CD4-positive, alpha-beta T cell treated with Interleukin-2 at 100 ng/mL for 4 hours (primary cell): ENCODE measurements around the gene AKAP12.

Experiments used
- DNase-seq: peaks from one replicate; pipeline ENCODE4 v3.0.0-alpha.2; 2020; ENCODE audit warnings: low spot score

Gene AKAP12

GRCh38 chr6:151280859-151281258, 41.1 kb downstream of the AKAP12 start:
- no peak for DNase-seq

DNA sequence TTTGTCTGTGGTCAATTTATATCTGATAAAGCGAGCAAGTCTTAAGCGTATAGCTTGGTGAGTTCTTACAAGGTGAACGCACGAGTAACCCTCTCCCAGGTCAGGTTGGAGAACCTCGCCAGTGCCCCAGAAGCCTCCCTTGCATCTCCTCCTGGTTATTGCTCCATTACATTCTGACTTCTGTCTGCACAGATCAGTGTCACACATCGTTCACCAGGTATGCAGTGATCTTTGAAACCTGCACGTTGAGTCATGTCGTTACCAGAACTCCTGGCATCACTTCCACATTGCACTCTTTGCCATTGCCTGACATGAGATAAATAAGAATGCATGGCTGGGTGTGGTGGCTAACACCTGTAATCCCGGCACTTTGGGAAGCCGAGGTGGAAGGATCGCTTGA, 44.2 kb downstream of the AKAP12 start:
- DNase-seq: no peak

DNA sequence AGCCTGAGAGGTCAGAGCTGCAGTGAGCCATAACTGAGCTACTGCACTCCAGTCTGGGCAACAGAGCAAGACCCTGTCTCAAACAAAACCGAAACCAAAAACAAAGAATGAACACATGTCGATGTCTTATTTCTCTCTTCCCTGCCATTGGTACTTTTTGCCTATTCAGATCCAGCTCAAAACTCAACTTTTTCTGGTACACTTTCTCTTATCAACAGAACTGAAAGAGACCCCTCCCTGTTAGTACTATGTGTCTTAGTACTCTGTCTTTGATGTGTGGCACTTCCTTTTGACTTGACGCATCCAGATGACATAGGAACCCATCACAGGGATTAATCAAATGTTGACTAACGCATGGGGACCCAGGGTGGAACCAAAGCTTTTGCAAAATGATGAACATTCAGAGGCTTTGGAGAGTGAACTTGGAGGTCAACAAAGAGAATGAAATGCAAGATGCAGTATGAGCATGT, 44.8 kb downstream of the AKAP12 start:
- no peak for DNase-seq

DNA sequence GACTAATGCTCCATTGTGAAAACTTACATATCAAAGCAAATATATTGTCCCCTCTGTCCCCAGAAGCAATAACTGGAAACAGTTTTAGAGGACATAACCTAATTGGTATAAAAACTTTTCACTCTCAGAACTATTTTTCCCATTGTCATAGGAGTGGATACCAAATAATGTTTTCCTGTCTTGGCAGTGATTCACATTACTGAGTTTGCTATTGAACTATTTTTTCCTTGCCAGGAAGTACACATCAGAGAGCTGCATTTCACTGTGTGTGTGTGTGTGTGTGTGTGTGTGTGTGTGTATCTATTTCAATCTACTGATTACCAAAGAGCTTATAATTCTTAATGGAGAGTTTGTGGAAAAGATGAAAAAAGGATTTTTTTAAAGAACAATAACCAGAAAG, 45.4 kb downstream of the AKAP12 start:
- no peak for DNase-seq

GRCh38 chr6:151286214-151286613, 46.4 kb downstream of the AKAP12 start:
- no peak for DNase-seq

GRCh38 chr6:151288712-151289398, 49.1 kb downstream of the AKAP12 start:
- DNase-seq: no peak

GRCh38 chr6:151289399-151290007, 49.7 kb downstream of the AKAP12 start:
- no peak for DNase-seq

DNA sequence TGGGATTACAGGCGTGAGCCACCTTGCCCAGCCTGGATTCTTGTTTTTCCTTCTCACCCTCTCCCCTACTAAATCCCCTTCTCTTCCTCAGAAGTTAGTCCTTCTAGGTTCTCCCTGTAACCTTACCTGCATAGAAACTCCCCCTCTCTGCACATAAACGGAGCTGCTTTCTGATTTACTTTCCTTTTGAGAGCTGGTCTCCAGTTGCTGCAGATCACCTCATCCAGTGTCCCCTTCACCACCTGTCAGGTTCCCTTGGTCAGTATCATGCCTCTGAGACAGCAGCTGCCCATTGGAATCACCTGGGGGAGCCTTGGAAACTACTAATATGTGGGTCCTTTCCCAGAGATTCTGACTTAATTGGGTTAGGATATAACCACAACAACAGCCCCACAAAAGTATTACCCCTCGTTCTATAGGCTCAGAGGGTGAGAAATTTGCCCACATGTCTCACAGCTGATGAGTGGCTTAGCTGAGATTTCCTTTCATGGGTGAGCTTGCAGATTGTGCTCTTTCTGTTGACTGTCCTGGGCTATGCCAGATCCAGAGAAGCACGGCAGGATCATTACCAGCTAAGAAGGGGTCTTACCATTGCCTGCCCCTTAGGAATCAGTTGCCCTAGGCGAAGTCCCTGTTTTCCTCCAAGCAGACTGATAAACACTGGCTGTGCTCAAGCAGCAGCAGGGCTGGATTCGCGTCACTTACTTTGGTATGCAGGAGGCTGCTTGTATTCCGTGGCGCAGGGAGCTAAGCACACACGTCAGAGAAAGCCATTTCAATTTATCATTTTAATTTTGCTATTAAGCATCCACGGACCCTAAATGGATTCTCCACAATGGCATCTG, 51.3 kb downstream of the AKAP12 start:
- DNase-seq: no peak

DNA sequence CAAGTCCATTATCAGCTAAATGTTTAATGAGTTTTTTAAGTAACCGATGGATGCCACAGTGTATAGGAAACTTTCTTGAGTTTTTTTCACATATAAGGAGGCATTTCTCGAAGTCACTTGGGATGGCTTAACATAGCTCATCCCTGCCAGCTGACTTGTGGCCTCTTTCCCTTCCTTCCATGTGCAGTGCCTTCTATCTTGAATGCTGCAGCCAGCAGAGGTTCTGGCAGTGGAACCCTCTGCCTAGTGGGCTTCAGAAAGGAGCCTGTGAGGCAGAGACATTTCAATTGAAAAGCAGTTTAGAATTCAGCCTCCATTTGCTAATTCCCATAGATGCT, 51.9 kb downstream of the AKAP12 start:
- no peak for DNase-seq

DNA sequence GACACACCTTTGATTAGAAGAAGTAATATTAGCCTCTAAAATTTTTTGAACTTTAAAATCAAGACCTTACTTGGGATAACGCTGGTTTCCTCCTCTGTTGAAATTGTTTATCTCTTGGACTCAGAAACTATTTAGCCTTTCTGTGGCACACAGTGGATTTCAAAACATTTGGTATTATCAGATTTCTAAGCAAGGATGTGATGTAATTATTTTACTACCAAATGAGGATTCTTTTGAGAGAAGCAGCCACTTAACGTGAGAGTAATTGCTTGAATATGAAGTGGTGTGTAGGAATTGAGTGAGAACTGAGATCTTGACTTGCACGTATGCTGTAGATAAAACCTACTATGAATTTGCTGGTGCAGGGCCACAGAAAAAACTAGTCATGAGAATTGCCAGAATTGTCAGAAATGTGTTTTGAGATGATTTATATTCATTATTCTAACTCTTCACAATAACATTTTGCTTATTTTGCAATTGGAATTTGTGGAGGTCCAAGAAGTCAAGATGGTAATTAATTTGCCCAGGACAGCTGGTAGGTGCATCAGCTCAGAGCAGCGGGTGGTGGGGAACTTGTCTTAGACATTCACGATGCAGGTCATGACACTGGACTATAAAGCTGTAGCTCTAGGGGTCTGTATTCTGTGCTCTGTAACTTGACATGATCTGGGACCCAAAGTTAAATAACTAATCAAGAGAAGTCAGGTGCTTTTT, 53.4 kb downstream of the AKAP12 start:
- DNase-seq: no peak

GRCh38 chr6:151293688-151294016, 53.9 kb downstream of the AKAP12 start:
- no peak for DNase-seq

DNA sequence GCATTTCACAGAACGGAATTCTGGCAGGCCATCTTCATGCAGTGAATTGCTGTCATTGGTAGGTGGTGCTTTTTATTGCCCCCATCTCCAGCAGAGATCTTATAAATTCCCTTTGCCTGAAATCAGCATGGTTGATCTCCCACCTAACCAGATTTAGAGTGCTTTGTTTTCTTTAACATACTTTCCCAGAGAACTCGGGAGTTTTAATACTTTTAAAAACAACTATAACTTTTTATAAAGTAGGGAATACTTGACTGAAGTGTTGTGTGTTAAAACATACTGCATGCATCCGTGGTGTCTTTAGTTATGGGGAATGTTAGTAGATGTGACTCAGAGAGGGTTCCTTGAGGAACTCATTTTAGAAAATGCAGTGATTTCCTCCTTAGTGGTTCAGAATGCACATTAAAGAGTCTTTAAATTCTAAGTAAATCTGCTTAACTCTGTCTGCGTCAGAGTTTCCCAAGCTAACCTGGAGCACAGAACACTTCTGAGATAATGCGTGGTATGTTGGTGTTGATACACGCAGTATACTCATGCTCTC, 54.9 kb downstream of the AKAP12 start:
- no peak for DNase-seq

GRCh38 chr6:151297886-151298285, 58.1 kb downstream of the AKAP12 start:
- DNase-seq: no peak

GRCh38 chr6:151299011-151299410, 59.2 kb downstream of the AKAP12 start:
- no peak for DNase-seq

DNA sequence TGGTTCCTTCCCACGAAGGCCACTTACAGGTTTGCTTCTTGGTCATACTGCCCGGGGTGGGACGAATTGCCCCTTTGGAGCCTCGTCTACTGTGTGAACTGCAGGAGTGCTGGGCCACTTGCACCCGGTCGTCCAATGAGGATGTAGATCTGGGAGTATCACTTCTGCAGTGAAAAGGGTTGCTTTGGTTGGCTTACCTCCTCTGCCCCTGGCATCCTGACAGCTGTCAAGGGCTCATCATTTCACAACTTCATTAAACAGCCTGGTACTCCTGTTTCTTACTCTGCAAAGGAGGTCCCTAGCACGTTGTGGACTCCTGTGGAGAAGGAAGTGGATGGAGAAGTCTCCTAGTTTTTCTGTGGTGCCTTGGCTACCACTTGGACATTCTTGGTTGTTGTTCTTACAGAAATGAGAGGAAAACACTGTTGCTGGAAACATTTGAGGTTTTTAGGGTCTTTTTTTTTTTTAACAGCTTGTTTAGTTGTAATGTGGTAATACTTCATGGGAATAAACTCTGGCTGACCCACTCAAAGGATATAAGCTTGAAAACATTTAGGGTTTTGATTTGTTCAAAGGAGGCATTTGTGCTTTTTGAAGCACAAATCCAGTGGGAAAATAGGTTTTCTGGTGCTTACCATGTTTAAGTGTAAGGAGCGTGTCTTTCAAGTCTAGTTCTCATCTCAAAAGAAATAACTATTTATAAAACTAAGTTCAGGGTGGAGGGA, 60.7 kb downstream of the AKAP12 start:
- DNase-seq: no peak

- DNase-seq: no peak
Observed at GRCh38 chr6:151301547-151301946, 61.8 kb downstream of the AKAP12 start.

DNA sequence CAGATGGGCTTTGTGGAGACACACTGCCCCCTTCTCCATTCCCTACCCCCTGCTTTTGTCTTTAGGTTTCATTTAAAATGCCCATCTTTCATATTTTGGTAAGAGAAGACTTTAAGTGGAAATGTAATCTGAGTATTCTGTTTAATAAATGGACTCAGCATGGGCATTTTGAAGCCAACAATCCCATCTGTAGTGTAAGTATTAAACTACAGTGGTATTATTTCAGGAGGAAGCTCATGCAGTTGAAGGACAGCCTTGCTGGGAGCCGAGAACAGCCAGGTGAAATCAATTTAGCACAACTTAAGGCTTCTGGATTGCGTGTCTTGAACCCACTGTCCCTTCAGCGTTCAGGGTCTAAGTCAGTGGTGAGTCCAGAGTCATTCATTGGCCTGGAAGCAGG, 63.5 kb downstream of the AKAP12 start:
- DNase-seq: no peak

GRCh38 chr6:151306269-151306783, 66.6 kb downstream of the AKAP12 start:
- DNase-seq: no peak

DNA sequence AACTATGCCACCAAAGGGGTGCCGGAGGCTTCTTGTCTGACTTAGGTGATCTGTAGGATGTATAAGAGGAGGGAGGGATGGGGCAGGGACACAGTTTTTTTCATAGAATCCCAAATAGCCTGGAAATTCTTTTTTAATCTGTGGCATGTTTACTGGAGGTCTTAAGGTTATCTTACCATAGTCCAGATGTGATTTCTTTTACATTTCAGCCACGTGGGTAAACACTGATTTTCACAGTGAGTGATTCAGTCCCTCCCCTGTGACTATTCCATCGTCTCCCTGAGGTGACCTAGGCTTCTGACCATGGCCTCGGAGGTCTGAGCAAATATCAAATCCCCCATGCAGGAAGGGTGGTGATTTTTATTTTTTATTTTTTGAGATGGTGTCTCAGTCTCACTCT, 67.7 kb downstream of the AKAP12 start:
- DNase-seq: no peak

GRCh38 chr6:151309619-151310018, 69.9 kb downstream of the AKAP12 start:
- no peak for DNase-seq

DNA sequence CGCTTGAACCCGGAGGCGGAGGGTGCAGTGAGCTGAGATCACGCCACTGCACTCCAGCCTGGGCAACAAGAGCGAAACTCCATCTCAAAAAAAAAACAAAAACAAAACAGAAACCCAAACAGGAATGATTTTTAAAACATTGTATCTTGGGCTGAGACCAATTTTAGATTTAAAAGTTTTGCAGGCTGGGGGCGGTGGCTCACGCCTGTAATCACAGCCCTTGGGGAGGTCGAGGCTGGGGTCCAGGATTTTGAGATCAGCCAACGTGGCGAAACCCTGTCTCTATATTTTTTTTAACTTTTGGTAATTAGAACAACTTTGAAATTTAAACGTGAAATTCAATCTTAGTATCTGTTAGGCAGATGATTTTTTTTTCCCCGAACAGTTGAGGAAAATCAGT, 70.5 kb downstream of the AKAP12 start:
- DNase-seq: no peak
